Bone marrow (tissue), 2 donors: ENCODE measurements around the gene EMX2.
A peak's percentile ranks its signal among the peaks of the same experiment; 100 is the strongest.
"Not testable (repeated sequence)": the region's sequence is repeated elsewhere in the genome, so short reads cannot be mapped to it uniquely, and the experiment has no call there.

Experiments used
- DNase-seq, 2 donors: peaks; one replicate each; lab custom pipeline; 2025; lab: John Stamatoyannopoulos, UW

The EMX2 gene

GRCh38 chr10:117542706-117543224, at the start of gene EMX2:
EMX2 (plus strand) TSS chr10:117542746; CDS start chr10:117543268, 522 bp downstream.
- DNase-seq: no peak

GRCh38 chr10:117496031-117496430, 46.5 kb upstream of the EMX2 start:
- no peak for DNase-seq

GRCh38 chr10:117496616-117497028, 45.9 kb upstream of the EMX2 start:
- peak; percentile 32 to 63 for DNase-seq

GRCh38 chr10:117497736-117498135, 44.8 kb upstream of the EMX2 start:
- DNase-seq: no peak

GRCh38 chr10:117499248-117500105, 43.1 kb upstream of the EMX2 start:
- DNase-seq: no peak

- no peak for DNase-seq
These were observed 42.1 kb upstream of the EMX2 start for GRCh38 chr10:117500456-117500855.

DNA sequence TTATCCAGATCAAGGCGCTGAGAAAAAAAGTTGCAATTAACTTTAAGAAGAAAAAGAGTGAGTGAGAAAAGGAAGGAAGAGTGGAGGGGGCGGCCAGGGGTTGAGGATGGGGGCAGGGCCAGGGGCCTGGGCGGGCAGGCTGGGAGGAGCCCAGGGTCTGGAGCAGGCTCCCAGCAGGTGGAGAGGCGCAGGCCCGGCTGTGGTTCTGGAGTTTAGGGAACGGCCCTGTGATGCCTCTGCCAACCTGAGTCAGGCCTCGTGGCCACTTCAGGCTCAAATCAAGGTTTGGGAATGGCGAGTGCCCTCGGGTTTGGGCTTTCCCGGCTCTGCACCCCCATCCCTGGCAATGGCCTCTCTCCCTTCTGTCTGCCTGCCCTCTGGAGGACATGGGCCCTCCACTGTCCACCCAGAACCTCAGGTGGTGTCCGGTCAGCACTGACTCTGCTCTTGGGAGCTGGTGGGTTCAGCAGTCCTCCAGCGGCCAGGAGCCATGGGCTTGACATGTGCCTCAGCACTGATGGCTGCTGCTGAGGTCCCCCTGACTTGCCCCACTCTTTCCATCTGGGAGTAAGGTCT, 41.0 kb upstream of the EMX2 start:
- no peak for DNase-seq

GRCh38 chr10:117502421-117503243, 39.9 kb upstream of the EMX2 start:
- no peak for DNase-seq

DNA sequence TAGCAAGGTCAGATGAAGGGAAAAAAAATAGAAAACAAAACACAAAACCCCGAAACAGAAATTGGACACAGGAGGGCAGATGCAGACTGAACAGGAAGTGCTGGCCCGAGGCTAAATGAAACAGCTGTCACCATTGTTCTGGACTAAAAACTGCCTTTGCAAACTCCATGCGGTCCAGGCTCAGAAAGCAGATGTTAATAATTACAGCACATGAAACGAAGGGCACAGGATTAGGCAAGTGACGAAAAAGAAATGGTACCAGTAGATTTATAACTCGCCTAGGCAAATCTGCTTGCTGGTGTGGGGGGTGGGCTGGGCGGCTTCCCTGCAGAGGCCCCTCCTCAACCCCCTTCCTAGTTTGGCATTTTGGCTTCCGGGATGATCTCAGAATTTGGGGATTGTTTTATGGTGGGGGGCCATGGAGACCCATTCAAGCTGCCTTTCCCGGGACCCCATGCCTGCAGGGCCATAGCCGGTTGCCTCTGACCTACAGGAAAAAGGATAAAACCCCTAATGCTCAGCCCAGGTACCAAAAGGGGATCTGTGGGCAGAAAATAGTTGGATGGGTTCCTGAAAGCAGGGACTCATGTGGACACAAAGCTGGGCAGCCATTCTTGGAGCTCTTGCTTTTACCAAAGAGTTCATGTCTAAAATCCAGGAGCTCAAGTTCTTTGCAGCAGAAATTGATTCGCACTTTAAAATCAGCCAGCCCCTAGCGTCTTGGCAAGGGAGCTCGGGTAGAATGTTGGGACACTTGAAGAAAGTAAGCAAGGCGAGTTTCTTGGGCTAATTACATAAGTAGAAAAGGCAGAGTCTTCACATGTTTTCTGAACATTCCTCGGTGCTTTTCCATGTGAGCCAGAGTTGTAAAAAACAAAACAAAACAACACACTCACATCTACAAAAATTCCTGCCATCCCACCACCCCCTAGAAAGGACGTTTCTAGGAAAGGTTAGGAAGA, 39.0 kb upstream of the EMX2 start:
- DNase-seq: no peak

DNA sequence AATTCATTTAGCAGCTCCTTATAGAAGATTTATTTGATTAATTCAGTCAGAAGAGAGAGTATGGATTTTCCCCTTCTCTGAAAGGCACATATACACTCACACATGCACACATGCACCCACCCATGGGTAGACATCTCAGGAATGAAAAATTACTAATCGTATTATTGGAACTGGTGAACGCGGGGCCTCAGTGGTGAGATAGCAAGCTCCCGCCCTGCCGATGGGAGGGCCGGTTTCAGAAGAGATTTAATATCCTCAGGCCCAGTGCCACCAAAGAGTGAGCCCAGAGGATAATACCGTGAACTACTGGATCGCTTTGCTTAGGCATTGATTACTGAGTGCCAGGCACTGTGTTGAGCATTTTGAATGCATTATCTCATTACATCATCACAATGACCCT, 38.0 kb upstream of the EMX2 start:
- DNase-seq: no peak

GRCh38 chr10:117507081-117507480, 35.5 kb upstream of the EMX2 start:
- DNase-seq: not testable (repeated sequence)

DNA sequence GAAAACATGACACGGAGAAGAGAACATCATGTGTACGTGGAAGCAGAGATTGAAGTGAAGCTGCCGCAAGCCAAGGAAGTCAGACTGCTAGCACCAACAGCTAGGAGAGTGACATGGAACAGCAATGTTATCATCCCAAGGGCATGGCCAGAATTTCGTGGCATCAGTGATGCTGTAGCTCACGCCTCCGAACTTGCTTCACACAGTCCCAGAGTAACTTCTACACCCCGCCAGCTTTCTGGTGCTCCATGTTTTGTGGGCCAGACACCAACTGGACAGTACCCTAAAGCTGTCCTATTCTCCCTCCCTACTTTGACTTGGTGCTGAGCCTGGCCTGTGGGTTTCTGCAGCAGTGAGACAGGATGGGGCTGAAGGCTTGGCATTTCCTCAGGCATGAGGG, 33.0 kb upstream of the EMX2 start:
- no peak for DNase-seq

GRCh38 chr10:117511601-117512390, 30.8 kb upstream of the EMX2 start:
- DNase-seq: no peak

DNA sequence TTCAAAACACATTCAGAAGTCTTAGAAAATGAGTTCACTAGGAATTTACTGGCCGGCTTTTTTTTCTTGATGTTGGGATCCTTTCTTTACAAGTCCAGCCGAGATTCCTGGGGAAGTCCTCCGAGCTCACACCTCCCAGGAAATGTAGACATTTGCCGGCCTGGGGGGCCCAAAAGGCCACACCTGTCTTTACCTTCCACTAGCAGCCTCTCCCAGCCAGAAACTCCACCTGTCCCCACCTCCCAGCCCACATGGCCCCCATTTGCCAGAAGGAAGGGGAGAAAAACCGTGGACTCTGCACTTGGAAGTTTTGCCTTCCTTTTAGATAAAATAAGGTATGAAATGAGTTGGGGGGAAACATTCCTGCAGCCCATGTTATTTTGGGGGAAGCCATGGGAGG, 27.6 kb upstream of the EMX2 start:
- DNase-seq: no peak

DNA sequence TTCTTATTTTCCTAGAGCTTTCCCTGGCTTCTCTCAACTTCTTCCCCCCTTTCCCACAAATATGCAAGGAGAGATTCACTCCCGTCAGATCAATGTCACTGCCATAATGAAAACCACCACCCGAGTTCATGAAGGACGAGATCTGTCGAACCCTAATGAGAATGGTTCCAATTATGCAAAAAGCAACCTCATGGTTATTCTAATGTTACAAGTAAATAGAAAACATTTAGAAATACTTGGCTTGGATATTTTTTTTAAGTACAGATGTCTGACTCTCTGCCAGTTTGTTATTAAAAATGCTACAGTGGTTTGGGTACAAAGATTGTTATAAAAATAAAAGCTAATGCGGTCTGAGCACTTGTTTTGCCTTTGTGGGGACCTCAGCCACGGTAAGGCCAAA, 25.9 kb upstream of the EMX2 start:
- DNase-seq: no peak

GRCh38 chr10:117518246-117518645, 24.3 kb upstream of the EMX2 start:
- DNase-seq: no peak

DNA sequence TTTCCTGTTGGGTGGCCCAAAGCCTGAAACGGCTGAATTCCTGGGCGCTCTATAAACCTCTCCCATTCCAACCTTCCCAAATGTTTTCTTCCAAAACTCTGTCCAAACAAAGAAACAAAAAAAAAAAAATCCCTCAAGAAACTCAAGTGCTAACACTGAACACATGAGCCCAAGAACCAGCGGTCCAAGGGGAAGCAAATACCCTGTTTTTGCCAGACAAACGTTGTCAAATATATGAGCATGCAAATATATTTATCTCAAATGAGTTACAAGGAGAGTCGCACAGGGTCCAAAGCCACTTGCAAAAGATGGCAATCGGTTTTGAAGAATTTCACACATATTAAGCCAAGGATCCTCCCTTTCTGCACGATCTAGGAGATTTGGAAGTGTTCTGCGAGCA, 23.3 kb upstream of the EMX2 start:
- DNase-seq: no peak

- DNase-seq: no peak
These were observed 22.7 kb upstream of the EMX2 start for GRCh38 chr10:117519879-117520278.

DNA sequence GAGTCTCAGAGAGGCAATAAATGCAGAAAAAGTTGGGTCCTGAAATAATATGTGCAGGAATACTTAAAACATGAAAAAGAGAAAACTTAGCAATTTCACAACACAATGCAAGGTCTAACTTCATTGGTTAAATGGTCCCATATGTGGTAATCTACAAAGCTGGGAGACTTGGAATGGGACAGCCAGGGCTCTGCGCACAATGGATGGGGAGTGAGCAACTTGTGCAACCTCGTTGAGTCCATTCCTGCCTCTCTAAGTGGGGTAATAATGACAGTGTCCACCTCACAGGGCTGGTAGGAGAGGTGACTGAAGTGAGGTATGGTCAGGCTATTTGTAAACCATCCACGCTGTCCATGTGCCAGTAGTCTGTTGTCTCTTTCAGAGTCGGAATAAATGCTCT, 11.8 kb upstream of the EMX2 start:
- DNase-seq: no peak

GRCh38 chr10:117531371-117532002, 11.1 kb upstream of the EMX2 start:
- DNase-seq: no peak
